Activated T-cell treated with anti-CD3 and anti-CD28 coated beads, Interleukin-2, amount 50 U/mL, for 1 hour (primary cell): ENCODE data around the gene AAGAB.

Experiments used
- DNase-seq: peaks from one replicate; pipeline ENCODE4 v3.0.0-alpha.2; 2020

The AAGAB gene

GRCh38 chr15:67186688-67187087, 67.8 kb downstream of the AAGAB start:
- no peak for DNase-seq

- no peak for DNase-seq
Measured at GRCh38 chr15:67186226-67186649, 68.2 kb downstream of the AAGAB start.

GRCh38 chr15:67185621-67186225, 68.7 kb downstream of the AAGAB start:
- DNase-seq = no peak

GRCh38 chr15:67185051-67185450, 69.4 kb downstream of the AAGAB start:
- DNase-seq = no peak

GRCh38 chr15:67184208-67184925, 70.1 kb downstream of the AAGAB start:
- DNase-seq = no peak

- DNase-seq = no peak
Measured at GRCh38 chr15:67183443-67184169, 70.9 kb downstream of the AAGAB start.

GRCh38 chr15:67181221-67181639, 73.2 kb downstream of the AAGAB start:
- no peak for DNase-seq

- DNase-seq = no peak
Measured at GRCh38 chr15:67180514-67181191, 73.8 kb downstream of the AAGAB start.

- DNase-seq = no peak
Measured at GRCh38 chr15:67180035-67180434, 74.4 kb downstream of the AAGAB start.

GRCh38 chr15:67179411-67179995, 75.0 kb downstream of the AAGAB start:
- no peak for DNase-seq

- no peak for DNase-seq
Measured at GRCh38 chr15:67178569-67179210, 75.8 kb downstream of the AAGAB start.

- DNase-seq = no peak
Measured at GRCh38 chr15:67177752-67178151, 76.7 kb downstream of the AAGAB start.

GRCh38 chr15:67176195-67176971, 78.1 kb downstream of the AAGAB start:
- DNase-seq = no peak

- DNase-seq = no peak
Measured at GRCh38 chr15:67175643-67176071, 78.8 kb downstream of the AAGAB start.

- DNase-seq = no peak
Measured at GRCh38 chr15:67174864-67175573, 79.4 kb downstream of the AAGAB start.

- no peak for DNase-seq
Measured at GRCh38 chr15:67174446-67174845, 80.0 kb downstream of the AAGAB start.

- no peak for DNase-seq
Measured at GRCh38 chr15:67173786-67174185, 80.7 kb downstream of the AAGAB start.

GRCh38 chr15:67173005-67173404, 81.5 kb downstream of the AAGAB start:
- DNase-seq = no peak

GRCh38 chr15:67172172-67172571, 82.3 kb downstream of the AAGAB start:
- DNase-seq = no peak

GRCh38 chr15:67171471-67171870, 83.0 kb downstream of the AAGAB start:
- no peak for DNase-seq
